Right lobe of liver (tissue), 4 donors: Measurements from ENCODE around the gene ENTPD8.

Experiments used
- CTCF ChIP-seq, 4 donors: fragments of 200-600 bp in 3 of 4; fragments of 450-650 bp in 1 of 4; IDR thresholded peaks; one replicate each; pipeline versions ENCODE4 v1.5.1 to v1.8.0; 2016 to 2022; ENCODE audit warnings: antibody characterized with exemption in 4 of 4, mild to moderate bottlenecking in 2 of 4
- POLR2A ChIP-seq: fragments of 450-650 bp; IDR thresholded peaks from one replicate; pipeline ENCODE4 v1.6.1; 2017; ENCODE audit warnings: antibody characterized with exemption, mild to moderate bottlenecking
- donor health status: DM: no; HTN: no; CAD: no.
- donor health status: DM: no; HTN: no; CAD: no.
- donor health status: DM: no; HTN: yes; CAD: no.

GRCh38 chr9:137467161-137467581, 26.0 kb upstream of the ENTPD8 start:
- TF ChIP-seq CTCF (IDR thresholded peaks at IDR 0.05) (no peak), POLR2A (no peak)
